Stimulated activated CD8-positive, alpha-beta memory T cell treated with anti-CD3 and anti-CD28 coated beads, Interleukin-4, amount 100 ng/mL, for 1 hour (primary cell): ENCODE measurements around the gene WWP2.

Experiments used
- DNase-seq, 2 donors: peaks; one replicate each; pipeline ENCODE4 v3.0.0-alpha.2; 2020; ENCODE audit warnings: low read depth in 2 of 2, low spot score in 1 of 2

WWP2 gene

DNA sequence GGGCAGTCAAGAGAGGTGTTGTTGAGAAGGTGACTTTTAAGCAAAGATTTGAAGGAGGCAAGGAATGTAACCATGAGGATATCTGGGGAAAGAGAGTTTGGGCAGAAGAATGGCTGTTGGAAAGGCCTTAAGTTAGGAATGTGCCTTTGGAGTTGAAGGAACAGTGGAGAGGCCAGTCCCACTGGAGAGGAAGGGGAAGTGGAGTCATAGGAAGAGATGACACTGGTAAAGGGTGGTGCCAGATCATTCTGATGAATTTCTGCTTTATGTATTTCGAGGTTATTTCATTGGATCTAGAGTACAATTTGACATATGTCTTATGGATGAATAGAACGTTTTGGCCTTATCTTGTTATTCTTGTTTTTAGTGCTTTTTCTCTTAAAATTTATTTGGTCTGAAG, 93.5 kb downstream of the WWP2 start:
- no peak for DNase-seq

DNA sequence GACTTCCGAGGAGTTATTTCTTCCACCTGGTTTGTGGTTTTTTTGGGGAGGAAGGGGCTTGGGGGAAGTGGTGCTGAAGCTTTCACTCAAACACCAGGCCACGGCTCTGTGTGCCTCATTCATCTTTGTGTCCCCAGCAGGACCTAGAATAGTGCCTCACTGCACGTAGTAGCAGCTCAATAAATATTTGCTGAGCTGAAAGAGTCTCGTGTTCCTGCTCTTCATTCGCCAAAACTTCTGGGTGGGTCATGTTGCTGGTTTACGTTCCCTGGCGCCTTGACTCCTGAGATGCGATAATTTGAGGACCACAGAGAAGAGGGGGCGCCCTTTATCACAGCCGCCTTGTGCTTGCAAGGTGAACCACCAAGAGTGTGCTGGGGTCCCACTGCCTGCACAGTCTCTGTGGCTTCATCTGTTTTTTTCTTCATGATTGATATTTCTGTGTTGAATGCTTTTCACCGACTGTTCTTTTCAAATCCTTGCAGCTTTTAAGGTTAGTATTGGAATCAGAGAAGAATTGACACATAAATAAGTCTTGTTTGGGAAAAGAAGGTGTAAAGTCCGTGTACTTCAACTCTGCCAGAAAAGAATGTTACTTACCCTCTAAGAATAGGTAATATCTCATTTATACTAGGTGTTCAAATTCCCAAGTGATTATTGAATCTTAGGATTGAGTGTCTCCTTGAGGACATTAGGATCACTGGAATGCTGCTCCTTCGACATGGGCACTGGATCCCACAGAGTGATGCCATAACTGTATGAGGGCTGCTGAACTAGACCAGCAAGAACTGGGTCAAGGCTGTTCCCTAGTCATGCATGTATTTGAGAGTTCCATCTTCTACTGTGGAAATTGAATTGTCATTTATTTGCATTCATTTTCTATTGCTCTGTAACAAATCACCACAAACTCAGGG, 96.3 kb downstream of the WWP2 start:
- no peak for DNase-seq

DNA sequence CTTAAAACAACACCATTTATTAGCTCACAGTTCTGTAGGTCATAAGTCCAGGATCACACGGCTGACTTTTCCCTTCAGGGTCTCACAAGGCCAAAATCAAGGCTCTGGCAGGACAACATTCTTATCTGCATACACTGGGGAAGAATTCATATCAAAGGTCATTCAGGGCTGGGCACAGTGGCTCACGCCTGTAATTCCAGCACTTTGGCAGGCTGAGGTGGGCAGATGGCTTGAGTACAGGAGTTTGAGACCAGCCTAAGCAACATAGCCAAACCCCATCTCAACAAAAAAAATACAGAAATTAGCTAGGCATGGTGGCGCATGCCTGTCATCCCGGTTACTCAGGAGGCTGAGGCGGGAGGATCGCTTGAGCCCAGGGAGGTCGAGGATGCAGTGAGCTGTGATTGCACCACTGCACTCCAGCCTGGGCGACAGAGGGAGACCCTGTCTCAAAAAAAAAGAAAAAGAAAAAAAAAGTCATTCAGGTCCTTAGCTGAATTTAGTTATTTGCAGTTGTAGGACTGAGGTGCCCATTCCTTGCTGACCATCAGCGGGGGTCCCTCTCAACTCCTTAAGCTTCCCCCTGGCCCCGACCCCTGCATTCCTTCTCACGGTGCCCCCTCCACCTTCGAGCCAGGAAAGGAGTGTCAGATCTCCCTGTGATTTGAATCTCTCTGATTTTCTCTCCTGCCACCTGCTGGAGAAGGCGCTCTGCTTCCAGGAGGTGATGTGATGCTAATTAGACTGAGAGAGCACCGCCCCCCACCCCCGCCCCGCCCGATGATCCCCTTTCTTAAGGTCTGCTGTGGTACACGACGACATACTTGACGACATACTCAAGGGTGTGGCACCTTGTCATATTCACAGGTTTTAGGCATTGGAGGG, 97.2 kb downstream of the WWP2 start:
- no peak for DNase-seq

DNA sequence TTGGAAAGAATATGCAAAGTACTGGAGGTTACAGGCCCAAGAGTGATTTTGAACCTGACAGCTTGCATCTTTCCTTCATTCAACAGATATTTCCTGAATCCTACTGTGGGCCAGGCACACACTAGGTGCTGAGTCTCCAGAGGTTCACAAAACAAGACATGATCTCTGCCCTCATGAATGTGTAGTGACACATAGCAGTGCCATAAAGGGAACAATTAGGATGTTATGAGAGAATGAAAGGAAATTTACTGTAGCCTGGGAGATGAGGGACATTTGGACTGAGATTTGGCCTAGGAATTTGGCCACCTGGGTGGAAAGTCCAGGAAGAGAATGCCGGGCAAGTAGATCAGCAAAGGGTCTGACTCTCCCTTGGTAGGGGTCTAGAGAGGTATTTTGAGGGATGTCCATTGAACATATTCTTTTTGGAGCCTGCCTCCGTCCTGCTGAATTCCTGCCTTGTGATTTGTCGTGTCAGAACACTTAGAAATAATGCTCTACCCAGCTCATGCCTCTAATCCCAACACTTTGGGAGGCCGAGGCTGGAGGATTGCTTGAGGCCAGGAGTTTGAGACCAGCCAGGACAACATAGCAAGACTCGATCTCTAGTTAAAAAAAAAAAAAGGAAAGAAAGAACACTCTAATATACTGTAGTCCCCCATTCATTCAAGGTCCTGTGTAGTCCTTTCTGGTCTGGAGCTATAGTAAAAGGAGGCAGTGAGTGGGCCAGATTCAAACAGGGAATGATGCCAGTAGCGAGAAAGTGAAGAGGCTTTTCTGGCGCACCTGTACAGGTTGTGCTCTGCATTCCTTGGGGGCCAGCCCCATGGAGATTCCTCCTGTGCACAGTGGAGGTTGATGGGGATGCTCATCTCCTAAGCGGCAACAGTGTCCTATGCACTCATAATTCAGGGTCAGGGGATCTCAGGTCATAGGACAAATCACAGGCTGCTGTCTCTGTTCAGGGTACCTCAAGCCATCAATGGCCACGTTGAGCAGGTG, 98.4 kb downstream of the WWP2 start:
- no peak for DNase-seq

DNA sequence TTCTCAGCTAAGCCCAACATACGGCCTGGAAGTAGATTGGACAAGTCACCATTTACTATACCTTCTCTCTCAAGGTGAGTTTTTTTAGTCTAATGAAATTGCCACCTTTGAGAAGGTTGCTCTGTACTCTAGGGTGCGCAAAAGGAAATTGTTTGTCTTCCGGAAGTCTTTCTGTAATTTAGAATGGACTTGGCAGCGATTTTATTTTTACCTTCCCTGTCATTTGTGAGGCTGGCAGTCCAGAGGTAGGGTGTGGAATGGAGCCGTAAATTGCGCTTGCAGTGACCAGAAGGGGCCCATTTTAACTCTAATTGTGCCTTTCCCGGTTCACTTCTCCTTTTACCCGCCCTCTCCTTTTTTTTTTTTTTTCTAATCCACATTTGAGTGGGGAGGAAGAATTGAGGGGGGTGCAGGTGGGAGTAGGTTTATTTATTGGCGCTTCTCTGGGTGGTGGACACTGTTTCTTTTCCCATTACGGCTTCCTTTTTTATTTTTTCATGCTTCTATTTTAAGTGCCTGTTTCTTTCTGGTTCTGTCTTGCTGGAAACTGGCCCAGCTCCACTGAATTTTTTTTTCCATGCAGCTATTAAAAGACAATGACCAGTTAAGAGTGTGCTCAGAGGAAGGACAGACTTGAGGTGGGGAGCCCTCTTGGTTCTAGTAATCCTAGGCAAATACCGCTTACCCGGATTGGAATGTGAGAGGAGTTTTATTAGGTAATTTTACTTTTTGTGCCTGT, 99.3 kb downstream of the WWP2 start:
- DNase-seq: no peak

DNA sequence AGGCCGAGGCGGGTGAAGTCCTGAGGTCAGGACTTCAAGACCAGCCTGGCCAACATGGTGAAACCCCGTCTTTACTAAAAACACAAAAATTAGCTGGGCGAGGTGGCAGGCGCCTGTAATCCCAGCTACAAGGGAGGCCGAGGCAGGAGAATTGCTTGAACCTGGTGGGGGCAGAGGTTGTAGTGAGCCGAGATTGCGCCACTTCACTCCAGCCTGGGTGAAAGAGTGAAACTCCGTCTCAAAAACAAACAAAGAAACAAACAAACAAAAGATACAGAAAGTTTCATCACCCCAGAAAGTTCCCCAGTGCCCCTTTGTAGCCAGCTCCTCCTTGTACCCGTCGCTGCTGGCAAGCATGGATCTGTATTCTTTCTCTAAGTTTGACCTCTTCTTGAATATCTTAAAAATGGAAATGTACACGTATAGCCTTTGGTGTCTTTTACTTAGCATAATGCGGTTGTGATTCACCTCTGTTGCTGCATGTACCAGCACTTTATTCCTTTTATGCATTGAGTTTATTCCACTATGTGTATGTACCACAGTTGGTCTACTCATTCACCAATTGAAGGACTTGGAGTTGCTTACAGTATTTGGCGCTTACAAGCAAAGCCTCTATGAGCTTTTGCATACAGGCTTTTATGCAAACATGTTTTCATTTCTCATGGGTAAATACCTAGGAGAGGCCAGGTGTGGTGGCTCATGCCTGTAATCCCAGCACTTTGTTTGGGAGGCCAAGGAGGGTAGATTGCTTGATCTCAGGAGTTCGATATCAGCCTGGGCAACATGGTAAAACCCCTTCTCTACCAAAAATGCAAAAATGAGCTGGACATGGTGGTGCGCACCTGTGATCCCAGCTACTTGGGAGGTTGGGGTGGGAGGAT, 101.5 kb downstream of the WWP2 start:
- no peak for DNase-seq

DNA sequence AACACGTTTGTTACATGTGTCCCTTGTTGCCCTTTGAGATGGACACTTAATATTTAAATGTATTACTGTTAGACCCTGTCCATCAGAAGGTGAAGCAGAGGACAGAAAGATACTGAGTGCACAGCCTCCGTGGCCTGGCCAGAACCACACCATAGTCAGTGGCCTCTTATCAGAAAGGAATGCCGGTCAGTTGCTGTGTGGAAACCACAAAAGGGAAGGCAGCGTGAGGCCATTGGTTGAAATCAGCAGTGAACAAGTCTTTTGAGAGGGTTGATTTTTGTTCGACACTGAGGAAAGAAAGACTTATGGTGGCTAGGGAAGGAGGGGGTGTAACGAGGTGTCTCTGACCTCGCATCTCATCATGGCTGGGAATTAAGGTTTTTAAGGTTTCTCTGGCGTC, 103.6 kb downstream of the WWP2 start:
- DNase-seq: no peak

DNA sequence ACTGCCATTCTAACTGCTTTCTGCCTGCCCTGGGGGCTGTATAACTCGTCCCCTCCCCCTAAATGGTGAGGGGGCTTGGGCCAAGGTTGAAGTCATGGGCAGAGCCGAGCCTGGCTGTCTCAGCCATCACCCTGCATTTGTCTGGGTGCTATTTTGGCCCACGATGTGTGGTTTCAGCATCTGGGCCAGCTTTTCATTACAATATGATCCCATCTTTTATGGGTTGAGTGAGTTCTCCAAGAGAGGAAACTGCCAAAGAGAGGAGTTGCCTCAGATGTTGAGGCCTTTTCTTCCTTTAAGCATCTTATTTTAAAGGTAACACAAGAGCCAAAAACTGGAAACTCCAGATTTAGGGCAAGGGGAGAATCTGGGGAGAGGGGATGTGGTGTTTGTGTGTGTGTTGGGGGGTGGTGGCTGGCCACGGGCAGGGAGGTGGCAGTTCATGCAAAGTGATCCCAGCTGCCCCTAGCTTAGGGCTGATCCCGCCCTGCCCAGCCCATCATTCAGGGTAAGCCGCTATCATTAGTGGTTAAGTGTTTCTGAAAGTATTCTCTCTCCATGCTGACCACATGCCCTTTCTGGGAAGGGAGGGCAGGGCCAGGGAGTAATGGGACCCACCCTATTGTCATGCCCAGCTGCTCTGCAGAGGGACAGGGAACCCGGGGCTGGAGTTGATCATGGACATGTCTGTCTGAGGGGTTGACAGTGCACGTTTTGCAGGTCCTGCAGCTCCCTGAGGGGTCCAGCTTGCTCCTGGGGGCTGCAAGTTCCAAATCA, 105.8 kb downstream of the WWP2 start:
- no peak for DNase-seq

DNA sequence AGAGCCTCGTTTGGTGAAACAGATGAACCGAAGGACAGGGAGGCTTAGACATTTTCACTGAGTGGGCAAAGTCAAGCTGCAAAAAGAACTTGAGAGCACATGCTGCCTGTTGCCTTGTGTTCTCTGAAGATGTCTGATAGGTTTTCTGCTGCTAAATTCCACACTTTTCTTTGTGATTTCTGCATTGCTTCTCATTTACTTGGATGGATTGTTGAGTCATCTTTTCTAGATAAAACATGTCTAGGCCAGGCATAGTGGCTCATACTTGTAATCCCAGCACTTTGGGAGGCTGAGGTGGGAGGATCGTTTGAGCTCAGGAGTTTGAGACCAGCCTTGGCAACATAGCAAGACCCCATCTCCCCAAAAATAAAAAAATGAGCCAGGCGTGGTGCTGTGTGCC, 108.6 kb downstream of the WWP2 start:
- DNase-seq: no peak

DNA sequence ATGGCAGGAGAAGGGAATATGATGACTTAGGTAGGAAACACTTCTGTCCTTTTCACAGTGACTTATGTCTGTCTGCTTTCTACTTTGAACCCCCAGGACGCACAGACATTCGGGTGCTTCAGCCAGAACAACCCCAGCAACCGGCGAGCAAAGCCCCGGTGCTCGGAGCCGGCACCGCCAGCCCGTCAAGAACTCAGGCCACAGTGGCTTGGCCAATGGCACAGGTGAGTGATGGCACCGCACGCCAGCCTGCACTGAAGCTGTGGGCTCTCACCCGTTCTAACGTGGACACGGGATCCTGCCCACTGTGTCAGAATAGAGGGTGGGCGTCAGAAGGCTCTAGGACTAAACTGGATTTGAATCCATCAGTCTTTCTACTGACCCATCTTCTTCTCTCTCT, 109.6 kb downstream of the WWP2 start:
- no peak for DNase-seq

DNA sequence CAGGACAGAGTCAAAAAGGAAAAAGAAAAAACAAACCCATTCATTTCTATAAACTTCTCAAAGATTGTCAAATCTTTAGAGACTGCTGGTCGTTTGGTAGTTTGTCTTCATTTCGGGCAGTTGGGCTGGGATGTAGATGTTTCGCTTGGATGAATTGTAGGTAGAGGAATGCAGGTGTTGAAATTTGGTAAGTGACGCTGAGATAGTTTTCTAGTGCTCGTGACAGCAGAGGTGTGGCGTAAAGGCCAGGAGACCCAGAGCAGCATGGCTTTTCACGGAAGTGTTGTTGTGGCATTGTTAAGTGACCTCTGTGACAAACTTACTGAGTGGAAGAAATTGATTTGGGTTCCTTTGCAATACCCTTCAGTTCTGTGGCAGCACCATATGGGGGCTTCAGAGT, 110.8 kb downstream of the WWP2 start:
- no peak for DNase-seq

DNA sequence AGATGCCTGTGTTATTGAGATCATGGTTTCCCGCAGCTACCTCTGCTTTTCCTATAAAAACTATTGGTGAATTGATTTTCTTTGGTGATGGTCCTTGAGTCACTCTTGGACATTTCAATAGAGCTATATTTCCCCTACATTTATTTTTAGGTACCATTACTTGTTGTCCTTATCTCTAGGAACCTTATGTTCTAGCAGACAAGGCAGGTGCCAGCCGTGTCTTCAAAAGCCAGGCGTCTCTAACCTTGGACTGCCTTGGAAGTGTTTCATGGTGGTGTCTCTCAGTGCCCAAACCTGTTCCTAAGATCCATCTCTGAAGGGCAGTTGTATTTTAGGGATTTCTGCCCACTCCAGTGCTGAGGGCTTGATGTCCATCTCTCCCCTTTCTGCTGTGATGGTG, 111.7 kb downstream of the WWP2 start:
- DNase-seq: no peak

DNA sequence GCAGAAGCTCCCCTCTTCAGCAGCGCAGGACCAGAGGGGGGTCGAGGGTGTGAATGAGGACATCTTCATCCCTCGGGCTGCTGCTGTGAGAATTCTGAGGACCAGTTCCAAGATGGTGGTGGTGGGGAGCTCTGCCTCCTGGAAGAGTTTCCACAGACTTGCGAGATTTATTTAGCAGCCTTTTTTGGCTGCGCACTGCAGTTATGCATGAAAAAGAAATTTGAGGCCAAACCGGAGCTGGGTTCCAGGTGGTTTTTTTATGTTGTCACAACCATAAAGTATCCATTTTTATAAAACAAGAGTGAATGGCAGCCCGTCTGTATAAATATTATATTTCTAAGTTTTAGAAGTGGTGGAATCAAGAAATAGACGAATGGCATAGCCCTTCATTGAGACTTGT, 112.1 kb downstream of the WWP2 start:
- no peak for DNase-seq

DNA sequence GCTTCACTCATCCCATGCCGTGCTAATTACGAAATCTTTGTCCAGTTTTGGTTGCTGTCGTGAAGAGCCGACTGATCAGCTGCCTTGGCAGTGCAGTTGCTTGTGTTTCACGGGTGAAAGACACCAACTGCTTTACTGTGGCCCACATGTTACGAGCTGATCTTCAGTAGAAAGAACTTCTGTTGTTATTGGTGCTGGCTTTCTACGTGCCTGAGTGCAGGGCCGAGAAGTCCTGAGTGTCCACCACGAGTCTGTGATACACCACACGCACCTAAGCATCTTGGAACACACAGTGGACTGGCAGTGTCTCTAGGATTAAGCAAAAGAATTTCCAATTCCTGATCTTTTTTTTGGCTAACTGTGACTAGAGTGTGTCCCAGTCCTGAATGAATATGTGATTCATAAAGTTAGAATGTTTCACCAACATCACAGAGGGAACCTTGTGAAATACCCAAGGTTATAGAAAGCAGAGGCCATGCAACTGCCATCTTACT, 118.6 kb downstream of the WWP2 start:
- DNase-seq: no peak

DNA sequence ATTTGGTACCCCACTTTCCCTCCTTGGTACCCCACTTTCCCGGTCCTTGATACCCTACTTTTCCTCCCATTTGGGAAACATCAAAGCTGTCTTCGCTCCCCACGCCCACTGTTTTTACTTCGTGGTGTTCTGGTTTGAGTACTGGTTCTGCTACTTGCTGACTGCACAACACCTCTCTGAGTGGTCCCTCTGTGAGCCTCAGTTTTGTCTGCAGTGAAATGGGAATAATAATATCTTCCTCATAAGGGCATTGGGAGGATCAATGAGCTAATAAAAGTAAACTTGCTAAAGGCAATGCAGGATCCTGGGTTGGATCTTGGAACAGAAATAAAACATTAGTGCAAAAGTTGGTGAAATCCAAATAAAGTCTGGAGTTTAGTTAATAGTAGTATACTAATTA, 119.0 kb downstream of the WWP2 start:
- no peak for DNase-seq

DNA sequence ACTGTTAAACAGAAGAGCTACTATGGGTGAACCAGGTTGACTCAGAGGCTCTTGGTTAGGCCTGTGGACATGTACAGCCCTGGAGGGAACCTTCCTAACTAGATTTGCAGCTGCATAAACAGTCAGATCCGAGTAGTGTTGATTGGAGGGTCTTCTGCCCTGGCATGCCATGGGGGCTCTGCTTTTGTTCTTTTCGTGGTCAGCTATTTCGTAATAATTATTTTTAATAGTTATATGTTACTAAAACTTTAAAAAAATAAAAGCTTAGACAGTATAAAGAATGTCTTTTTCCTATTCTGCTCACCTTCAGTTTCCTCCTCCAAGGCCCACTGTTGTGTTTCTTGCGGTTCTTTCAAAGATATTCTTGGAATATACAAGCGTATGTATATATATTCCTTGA, 121.6 kb downstream of the WWP2 start:
- DNase-seq: no peak

DNA sequence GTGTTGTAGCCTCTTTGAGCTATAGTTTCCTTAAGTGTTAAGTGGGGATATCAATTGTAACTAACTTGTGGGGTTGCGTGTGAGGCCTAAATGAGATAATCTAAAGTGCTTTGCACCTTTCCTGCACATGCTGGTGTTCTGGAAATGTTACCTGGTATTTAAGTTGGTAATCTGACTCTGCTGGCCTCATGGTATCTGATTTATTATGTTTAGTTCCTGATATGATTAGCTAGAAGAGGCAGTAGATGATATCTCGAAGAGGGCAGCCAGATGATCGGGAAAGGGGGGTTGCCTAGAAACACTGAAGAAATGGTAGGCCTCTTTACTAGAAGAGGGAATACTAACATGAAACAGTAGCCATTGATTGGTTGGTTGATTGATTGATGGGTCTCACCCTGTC, 123.6 kb downstream of the WWP2 start:
- DNase-seq: no peak

DNA sequence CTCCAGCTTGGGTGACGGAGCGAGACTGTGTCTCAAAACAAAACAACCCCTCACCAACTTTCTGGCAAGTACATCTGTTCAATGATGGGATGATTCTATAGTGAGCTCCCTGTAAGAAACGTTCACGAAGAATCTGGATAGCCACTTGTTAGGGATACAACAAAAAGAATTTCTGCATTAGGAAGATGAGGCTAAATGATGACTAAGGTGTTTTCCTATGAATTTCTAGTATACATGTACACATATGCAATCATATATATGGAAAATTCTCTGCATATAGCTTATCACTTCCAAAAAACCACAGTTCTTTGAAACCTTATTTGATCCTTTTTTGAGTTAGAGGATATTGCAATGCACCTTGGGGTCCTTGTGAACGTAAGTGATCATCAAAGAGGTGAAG, 124.6 kb downstream of the WWP2 start:
- DNase-seq: no peak
